GM18867 (cell line): ENCODE data around the gene ZNF511.
"Not testable (repeated sequence)": the region's sequence is repeated elsewhere in the genome, so short reads cannot be mapped to it uniquely, and the experiment has no call there.

Source experiments
- ATAC-seq: cut with Tn5 transposase; IDR thresholded peaks from one replicate; pipeline ENCODE4 v1.9.1; 2021; ENCODE audit warnings: mild to moderate bottlenecking, moderate library complexity; ENCODE audit not compliant: unreplicated experiment

Gene ZNF511, protein sequence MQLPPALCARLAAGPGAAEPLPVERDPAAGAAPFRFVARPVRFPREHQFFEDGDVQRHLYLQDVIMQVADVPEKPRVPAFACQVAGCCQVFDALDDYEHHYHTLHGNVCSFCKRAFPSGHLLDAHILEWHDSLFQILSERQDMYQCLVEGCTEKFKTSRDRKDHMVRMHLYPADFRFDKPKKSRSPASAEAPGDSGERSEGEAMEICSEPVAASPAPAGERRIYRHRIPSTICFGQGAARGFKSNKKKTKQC

DNA sequence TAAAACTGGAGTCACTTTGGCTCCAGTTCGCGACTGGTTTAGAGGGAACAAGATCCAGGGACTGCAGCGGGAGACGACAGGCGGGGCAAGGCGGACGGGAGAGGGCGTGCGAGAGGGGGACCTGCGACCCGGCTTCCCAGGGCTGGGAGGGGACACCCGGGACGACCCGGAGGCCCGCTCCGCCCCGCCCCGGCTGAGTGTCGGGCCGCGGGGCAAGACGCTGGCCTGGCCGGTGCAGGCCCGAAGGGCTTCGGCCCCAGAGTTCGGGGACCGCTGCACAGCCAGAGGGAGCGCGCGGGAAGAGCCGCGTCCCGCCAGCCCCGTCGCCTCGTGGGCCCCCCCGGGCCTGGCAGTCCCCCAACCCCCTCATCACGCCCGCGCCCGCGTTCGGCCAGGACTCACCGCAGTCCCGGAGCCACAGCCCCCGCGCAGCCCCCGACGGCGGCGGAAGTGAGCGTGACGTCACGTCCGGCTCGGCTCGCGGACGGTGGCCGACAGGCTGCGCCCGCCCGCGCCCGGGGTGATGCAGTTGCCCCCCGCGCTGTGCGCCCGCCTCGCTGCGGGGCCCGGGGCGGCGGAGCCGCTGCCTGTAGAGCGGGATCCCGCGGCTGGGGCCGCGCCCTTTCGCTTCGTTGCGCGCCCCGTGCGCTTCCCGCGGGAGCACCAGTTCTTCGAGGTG lies at the start of gene ZNF511, which contains the start of gene TUBGCP2:
ZNF511 (plus strand) TSS at position 494 of the 679 bp plus-strand sequence; CDS start at position 524, 30 bp downstream.
TUBGCP2 (minus strand) TSS at position 452 of the 679 bp plus-strand sequence. CDS start 5,931 bp downstream, outside the sequence.
- ATAC-seq: peak; percentile 82

DNA sequence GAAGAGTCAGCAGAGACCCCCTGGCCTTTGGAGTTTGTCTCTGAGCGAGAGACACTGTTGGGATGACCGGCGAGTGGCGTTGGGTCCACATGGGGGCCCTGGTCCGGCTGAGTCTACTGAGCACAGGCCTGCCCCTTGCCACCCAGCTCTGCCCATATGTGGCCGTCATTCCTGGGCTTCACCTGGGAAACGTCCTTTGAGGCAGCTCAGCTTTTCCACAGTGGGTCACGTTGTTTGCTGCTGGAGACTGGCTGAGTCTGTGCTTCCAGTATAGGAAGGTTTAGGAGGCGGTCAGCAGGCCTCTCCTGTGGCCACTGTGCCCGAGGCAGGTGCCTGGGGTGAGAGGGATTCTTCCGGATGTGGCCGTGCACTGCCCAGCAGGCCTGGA lies 49.1 kb upstream of the ZNF511 start:
- no peak for ATAC-seq

DNA sequence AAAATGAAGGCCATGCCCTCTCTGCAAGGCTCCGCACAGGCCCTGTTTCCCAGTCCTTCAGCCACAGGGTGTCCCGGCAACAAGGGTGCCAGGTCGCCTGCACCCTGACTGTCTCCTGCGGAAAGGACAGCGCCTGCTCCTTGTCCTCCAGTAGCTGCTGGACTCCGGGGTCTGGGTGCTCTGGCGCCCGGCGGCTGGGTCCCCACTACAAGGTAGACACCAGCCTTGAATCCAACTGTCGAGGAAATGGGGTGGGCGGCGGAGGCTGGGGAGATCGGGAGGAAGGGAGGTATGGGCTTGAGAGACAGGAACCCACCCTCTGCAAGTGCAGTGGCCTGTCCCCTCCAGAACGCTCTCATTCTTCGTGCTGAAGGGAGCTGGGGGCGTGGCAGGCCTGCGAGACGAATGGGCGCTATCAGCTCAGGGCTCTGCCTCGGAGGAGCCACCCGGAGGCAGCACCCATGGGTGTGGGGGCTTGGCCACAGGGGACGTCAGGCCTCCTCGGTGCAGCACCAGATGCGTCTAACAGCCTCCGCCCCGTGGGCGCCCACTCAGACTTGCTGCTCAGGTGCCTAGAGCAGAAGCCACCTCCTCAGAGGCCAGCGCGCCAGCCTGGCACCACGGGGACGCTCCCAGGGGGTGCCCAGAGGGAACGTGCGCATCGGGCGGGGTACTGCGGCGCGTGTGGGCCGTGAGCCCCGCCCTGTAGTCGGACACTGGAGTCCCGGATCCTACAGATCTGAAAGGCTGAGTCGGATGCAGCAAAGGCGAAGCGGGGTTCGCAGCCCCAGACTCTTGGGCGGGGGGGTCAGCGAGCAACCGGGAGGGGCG lies 47.6 kb upstream of the ZNF511 start:
- peak; percentile 58 for ATAC-seq

DNA sequence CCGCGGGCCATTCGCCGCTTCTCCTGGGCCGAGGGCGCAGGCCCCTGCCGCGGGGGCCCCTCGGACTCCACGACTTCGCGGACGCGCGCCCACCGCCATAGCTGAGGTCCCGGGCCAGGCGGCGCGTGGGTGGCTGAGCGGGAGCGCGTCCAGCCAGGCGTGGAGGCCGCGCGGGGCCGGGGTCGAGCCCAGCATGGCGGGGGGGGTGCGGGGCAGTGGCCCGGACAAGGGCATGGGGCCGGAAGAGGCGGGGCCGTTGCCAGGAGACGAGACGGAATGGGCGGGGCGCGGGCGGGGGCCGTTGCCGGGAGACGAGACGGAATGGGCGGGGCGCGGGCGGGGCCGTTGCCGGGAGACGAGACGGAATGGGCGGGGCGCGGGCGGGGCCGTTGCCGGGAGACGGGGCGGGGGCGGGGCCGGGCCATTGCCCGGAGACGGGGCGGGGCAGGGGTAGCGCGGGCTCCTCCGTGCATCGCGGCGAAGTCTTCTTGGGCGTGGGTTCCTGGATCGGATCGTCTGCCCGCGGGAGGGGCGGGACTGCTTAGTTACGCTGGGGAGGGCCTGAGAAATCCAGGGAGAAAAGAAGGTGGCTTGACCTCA lies 46.9 kb upstream of the ZNF511 start:
- peak; percentile 75 for ATAC-seq

DNA sequence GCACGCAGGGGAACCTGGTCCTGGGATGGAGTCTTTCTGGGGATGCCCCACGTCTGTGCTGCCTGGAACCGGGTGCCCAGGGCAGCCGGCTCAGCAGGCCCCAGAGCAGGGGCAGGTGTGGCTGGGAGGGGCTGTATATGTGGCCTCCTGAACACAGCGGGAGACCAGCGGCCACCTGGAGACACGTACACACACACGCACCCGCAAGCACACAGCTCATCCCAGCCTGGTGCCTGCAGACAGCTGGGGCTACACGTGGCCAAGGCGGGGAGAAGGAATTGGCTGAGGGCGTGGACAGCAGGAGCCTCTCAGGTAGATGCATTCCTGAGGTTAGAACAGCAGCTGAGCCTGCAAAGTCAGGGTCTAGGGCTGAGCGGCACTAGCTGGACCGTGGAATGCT lies 46.0 kb upstream of the ZNF511 start:
- ATAC-seq: no peak

DNA sequence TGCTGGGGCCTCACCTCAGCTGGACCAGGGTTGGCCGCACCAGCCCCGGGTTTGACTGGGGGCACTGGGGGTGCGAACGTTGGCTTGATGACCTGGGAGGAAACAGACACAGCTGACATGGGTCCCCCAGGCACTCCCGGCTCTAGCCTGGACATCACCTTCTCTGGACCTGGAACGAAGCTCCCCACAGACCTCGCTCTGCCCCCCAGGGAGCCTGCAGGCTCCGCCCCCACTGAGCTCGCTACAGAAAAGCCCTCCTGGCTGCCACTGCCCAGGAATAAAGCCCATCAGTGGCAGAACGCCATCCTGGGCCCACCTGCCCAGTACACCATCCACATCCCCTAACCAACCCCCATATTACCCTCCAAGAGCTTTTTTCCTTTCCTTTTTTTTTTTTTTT lies 45.0 kb upstream of the ZNF511 start:
- no peak for ATAC-seq

DNA sequence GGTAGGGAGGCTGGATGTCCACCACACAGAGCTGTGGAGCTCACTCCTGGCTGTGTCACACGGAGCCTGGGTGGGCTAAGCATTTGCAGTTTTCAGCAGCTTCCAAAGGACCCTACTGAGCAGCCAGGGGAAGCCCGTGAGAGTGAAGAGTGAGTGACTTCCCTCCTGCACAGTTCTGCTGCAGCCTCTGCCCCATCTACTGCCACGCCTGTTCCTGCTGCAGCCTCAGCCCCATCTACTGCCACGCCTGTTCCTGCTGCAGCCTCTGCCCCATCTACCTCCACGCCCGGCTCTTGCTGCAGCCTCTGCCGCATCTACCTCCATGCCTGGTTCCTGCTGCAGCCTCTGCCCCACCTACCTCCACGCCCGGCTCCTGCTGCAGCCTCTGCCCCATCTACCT lies 44.3 kb upstream of the ZNF511 start:
- ATAC-seq: no peak

DNA sequence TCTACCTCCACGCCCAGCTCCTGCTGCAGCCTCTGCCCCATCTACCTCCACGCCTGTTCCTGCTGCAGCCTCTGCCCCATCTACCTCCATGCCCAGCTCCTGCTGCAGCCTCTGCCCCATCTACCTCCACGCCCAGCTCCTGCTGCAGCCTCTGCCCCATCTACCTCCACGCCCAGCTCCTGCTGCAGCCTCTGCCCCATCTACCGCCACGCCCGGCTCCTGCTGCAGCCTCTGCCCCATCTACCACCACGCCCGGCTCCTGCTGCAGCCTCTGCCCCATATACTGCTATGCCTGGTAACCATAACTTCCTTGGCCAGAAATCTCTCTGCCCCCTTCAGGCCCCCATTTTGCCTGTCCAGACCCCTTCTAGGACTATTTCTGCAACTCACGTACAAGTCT lies 43.7 kb upstream of the ZNF511 start:
- not testable (repeated sequence) for ATAC-seq

DNA sequence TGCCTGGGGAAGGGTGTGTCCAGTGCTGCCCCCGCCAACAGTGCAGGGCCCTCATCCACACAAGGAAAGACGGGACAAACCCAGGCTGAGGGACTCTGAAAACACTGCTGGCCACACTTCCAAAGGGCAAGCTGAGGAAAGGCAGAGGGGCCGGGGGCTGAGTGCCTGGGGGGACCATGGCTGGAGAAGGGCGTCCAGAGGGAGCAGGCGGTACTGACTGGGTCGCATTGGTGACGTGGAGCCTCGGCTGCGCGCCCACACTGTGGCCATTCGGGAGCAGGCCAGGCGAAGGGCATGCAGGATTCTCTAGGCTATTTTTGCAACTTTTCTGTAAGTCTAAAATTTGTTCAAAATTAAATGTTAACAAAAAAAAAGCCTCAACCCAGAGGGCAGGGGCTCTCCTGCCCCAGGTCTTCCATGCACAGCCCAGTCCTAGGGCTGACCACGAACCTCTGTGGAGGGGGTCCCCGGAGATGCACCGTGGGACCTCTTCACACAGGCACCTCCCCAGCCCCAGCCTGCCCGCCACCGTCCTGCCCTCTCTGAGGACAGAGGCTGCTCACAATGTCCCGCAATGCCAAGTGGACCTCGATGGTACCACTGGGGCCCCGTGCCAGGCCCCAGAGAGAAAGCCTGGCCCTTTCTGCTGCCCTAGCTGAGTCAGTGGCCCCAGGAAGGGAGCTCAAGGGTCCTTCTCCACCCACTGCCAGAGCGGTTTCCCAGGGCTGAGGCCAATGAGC lies 42.5 kb upstream of the ZNF511 start:
- no peak for ATAC-seq

DNA sequence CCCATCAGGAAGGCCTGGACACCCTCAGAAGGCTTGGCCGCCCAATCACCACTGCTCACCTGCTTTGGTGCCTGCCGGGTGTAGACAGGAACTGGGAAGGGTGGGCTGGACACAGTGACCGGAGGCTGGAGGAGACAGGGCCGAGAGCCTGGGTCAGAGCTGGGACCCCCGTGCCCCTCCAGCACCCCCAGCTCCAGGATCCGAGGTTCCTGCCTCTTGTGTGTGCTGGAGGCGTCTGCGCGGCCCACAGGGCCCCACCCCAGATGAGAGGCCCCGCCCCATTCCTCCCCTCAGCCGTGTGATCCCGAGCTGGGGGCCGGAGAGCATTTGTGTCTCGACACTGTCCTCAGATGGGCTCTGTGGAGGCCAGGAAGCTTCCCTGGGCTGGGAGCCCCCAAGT lies 41.4 kb upstream of the ZNF511 start:
- ATAC-seq: no peak

DNA sequence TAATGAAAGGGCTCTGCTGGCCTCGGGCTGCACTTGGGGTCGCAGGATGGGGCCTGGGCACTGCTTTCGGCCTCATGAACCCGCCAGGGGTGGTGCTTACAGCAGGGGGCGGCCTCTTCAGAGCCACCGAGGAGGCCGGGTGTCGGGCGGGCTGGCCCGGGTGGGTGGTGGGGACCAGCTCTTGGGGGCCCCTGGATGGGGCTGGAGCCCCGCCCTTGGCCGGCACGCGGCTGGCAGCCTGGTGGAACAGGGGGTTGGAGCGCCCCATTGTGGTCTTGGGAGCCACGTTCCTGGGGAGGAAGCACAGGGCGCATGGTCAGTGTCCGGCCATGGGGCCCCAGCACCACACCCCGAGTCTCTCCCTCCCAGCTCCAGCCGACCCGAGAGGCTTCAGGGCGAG lies 40.9 kb upstream of the ZNF511 start:
- ATAC-seq: no peak

DNA sequence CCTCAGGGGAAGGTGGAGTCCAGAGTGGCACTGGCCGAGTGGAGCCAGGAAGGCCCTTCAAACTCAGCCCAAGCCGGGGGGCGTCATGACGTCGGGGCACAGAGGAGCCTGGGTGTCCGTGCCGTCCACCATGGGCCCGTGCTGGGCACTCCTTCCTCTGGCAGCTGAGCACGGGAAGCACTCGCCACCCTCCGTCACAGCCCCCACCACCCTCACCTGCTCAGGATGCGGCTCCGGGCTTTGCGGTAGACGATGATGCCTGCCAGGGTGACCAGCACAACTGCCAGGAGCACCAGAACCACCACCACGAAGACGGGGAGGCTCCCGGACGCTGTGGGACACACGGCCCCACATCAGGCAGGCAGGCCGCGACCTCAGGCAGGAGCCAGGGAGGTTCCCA lies 40.2 kb upstream of the ZNF511 start:
- ATAC-seq: no peak

DNA sequence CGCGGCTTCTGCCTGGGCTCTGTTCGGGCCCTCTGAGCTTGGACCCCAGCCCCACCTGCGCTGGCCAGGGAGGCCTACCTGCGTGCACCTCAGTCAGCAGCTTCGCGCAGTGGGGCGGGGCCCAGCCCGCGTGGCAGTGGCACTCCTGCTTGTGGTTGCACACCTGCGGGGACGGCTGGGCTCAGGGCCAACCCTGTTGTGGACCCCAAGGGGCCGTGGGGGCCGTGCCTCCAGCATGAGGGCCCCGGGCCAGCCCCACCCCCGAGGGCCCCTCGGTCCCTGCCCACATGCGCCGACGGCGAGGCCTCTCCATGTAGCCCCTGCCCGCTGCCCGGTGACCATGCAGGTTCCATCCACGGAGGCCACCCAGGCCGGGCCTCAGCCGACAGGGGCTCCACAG lies 39.3 kb upstream of the ZNF511 start:
- no peak for ATAC-seq

DNA sequence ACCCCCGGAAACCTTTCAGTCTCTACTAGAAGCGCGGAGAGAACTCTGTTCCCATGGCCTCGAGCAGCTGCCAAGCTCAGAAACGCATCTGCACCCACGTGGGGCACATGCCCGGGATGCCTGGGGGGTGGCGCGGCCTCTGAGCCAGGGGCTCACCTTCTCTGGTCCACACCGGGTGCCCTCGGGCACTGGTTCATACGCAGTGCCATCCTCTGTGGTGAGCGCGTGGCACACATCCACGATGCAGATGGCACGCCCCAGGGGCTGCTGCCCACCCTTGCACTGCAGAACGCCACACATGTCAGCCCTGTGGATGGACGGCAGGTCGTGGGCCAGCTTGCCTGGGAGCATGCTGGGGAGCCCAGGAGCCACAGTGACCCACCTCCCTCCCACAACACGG lies 38.5 kb upstream of the ZNF511 start:
- no peak for ATAC-seq

DNA sequence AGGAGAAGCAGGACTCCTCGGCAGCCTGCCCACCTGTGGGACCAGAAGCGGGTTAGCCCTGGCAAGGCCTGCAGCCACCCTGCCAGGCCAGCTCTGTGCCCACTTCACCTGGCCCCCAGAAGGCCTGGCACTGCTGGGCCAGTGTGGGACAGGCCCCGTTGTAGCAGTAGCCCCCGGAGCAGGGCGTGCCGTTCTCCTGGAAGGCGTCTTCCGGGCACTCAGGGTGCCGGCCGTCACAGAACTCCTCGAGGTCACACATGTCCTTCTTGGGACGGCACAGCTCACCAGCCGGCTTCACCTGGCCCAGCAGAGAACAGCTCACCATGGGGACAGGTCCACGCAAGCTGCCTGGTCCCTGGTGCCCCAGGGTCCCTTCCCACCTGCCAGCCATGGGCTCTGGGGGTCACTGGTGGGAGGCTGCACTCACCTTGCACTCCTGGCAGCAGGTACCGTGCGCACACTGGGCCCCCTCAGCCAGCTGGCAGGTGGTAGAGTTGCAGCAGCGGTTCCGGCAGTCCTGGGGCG lies 37.9 kb upstream of the ZNF511 start:
- ATAC-seq: no peak

DNA sequence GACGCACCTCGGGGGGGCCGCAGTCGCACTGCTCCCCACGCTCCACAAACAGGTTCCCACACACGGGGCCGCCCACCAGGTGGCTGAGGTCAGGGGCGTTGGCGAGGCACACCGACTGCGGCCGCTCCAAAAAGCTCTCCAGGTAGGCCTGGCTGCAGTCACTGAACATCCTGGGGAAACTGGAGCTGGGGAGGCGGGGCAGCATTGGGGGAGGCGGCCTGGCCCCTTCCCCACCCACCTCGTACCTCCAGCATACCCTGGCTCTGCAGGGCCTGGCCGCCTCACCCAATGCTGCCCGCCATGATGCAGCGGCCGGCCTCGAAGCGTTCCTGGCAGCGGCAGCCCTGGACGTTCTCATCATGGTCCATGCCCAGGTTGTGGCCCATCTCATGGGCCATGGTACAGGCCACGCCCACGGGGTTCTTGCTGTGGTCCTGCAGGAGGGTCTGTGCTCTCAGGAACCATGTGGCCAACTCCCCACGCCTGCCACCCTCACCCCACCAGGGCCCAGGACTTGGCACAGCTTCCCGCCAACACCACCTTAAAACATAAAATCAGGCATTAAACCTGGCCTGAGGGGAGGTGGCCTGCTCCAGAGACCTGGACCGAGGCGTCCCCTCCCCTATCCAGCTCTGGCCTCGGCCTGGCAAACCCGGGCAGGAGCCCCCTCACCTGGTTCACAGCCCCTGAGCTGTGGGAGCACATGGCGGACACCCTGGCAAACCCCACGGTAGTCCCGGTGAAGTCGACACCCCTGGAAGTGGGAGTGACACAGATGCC lies 37.0 kb upstream of the ZNF511 start:
- ATAC-seq: no peak

DNA sequence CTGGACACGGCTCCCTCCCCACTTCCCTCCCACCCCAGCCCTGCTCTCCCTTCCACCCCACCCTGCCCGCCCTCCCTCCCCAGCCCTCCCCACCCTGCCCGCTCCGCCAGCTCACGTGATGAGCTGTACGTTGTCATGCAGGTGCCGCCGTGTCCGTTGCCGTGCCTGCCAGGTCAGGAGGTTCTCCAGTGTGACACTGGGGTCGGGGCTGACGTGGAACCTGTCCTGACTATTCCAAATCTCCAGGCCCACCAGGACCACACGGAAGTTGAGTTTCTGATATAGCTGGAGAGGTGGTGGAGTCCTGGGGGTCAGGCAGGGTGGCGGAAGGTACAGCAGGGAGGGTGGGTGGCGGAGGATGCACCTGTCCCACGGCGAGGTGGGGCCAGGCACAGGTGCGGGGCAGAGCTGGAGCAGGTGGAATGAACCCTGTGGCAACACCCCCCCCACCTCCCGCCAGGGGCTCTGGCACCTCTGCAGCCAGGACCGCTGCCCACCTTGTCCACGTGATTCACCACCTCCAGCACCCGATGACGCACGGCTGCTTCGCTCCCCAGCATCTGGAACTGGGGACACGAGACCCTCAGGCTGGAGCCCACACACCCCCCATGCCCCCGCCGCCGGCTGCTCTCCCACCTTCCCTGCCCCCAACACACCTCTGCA lies 36.3 kb upstream of the ZNF511 start:
- no peak for ATAC-seq

DNA sequence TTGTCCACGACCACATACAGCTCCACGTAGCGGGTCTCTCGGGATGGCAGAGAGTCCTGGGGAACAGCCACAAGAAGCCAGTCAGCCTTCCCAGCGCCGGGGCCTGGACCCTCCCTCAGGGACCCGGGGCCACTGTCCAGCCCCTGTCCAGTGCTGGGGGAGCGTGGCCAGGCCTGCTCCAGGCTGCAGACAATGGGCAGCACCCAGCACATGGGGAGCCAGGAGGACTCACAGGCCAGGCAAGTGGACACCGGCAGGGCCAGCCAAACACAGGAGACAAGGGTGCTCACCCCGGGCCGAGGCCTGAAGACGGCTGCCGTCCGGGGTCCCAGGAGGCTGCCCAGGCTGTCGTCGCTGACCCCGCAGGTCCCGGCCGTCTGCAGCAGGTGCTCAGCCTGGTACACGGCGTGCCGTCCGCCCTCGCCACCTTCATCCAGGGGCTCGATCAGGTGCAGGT lies 35.7 kb upstream of the ZNF511 start:
- no peak for ATAC-seq

DNA sequence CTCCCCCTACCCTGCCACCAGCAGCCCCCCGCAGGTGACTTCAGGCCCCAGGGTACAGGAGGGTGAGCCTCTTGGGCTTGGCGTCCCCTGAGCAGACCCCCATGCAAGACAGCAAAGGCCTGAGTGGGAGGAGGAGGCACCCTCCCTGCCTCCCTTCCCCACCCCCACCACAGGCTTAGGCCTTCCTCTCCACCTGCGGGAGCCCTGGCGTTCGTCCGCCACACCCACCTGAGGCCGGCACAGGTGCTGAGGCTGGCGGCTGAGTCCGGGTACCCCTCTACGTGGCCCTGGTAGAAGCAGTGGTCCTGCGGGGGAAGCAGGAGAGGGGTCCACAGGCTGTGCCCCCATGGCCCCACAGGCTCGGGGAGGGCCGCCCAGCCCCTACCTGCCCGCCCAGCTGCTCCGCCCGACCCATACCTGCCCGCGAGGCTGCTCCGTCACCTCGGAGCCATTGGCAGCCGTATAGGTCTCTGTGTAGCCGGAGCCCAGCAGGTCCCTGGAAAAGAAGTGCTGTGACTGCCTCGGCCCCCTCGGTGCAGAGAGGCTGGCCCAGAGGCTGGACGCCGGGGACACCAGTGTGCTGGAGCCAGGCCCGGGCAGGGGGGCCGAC lies 35.1 kb upstream of the ZNF511 start:
- ATAC-seq: no peak
